Colon (tissue), 2 donors: ENCODE measurements around the gene ZNF700.
"Not testable (repeated sequence)": the region's sequence is repeated elsewhere in the genome, so short reads cannot be mapped to it uniquely, and the experiment has no call there.

ENCODE experiments used
- FAIRE-seq: peaks from 2 replicates; lab custom pipeline; 2012; peaks lifted over from hg19 to GRCh38; lab: Jason Lieb, UNC
- donor health status: control.
- donor health status: control.

The ZNF700 gene

DNA sequence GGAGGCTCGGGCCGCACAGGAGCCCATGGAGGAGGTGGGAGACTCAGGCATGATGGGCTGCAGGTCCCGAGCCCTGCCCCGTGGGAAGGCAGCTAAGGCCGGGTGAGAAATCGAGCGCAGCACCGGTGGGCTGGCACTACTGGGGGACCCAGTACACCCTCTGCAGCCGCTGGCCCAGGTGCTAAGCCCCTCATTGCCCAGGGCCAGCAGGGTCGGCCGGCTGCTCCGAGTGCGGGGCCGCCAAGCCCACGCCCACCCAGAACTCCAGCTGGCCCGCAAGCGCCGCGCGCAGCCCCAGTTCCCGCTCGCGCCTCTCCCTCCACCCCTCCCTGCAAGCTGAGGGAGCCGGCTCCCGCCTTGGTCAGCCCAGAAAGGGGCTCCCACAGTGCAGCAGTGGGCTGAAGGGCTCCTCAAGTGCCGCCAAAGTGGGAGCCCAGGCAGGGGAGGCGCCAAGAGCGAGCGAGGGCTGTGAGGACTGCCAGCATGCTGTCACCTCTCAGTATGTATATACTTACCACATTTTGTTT is 16.5 kb downstream of the ZNF700 start:
- FAIRE-seq, result not testable (repeated sequence)

DNA sequence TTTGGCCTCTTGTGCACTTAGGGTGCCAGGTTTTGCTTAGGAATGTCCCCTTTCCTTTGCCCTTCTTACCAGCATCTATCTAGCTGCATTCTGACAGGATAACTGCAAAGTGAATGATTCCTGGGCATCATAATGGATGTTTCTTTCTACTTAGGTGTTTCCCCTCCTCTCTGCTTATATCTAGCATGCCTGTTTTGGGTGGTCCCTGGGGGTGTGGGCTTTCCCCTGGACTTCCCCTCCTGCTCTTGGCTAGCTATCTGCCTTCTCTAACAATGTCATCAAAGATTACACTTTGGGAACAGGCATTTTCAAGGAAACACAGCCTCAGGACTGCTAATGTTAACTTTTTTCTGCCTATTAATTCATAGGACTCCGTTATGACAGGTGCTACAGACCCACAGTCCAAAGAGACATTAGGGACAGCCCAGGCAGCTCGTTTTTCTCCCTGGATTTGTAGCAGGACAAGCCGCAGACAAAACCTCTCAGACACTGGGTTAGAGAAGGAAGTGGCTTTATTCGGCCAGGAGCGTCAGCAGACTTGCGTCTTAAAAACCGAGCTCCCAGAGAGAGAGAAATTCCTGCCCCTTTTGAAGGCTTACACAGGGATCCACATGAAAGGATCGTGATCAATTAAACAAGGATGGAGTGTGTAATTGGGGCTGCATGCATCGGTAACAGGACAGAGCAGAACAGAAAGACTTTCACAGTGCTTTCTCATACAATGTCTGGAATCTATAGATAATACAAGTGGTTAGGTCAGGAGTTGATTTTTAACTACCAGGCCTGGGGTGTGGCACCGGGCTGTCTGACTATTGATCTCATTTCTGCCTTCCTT is 17.3 kb downstream of the ZNF700 start:
- FAIRE-seq, result no peak

DNA sequence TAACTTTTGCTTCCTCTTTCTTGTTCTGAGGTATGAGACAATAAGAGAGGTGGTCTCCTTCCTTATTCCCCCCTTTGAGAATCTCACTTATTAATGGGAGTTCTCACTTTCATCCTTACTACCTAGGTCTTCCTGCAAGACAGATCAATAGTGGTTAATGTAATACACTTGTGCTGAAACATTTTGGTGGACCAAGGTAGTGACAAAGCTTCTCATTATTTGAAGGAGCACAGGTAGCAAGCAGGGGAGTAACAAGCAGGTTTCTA is 17.9 kb downstream of the ZNF700 start:
- no peak for FAIRE-seq

DNA sequence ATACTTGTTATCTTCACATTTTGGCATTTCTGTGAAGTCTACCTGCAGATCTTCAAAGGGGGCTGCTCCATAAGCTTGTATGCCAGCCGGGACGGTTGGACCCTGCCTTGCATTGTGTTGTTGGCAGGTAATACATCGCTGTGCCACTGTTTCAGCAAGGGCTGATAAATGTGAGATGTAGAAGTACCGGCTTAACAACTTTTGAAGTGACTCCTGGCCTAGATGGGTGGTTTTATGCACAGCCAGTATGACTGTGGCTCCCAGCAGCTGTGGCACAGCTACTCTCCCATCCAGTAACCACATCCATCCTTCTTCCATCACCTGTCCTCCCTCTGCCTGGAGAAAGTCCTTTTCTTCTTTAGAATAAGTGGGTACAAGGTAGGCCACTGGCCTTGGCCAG is 19.7 kb downstream of the ZNF700 start:
- no peak for FAIRE-seq

DNA sequence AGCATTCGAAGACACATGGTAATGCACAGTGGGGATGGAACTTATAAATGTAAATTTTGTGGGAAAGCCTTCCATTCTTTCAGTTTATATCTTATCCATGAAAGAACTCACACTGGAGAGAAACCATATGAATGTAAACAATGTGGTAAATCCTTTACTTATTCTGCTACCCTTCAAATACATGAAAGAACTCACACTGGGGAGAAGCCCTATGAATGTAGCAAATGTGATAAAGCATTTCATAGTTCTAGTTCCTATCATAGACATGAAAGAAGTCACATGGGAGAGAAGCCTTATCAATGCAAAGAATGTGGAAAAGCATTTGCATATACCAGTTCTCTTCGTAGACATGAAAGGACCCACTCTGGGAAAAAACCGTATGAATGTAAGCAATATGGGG is 23.7 kb downstream of the ZNF700 start:
- no peak for FAIRE-seq

DNA sequence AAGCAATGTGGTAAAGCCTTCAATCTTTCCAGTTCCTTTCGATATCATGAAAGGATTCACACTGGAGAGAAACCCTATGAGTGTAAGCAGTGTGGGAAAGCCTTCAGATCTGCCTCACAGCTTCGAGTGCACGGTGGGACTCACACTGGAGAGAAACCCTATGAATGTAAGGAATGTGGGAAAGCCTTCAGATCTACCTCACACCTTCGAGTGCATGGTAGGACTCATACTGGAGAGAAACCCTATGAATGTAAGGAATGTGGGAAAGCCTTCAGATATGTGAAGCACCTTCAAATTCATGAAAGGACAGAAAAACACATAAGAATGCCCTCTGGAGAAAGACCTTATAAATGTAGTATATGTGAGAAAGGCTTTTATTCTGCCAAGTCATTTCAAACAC is 24.3 kb downstream of the ZNF700 start:
- no peak for FAIRE-seq

DNA sequence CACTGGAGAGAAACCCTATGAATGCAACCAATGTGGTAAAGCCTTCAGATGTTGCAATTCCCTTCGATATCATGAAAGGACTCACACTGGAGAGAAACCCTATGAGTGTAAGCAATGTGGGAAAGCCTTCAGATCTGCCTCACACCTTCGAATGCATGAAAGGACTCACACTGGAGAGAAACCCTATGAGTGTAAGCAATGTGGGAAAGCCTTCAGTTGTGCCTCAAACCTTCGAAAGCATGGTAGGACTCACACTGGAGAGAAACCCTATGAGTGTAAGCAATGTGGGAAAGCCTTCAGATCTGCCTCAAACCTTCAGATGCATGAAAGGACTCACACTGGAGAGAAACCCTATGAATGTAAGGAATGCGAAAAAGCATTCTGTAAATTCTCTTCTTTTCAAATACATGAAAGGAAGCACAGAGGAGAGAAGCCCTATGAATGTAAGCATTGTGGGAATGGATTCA is 24.7 kb downstream of the ZNF700 start:
- not testable (repeated sequence) for FAIRE-seq

DNA sequence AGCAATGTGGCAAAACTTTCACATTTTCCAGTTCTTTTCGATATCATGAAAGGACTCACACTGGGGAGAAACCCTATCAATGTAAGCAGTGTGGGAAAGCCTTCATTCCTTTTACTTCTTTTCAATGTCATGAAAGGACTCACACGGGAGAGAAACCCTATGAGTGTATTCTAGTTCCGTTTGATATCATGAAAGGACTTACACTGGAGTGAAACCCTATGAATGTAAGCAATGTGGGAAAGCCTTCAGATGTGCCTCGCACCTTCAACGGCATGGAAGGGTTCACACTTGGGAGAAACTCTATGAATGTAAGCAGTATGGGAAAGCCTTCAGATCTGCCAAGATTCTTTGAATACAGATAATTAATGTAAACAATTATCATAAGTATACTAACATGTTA is 25.4 kb downstream of the ZNF700 start:
- no peak for FAIRE-seq

DNA sequence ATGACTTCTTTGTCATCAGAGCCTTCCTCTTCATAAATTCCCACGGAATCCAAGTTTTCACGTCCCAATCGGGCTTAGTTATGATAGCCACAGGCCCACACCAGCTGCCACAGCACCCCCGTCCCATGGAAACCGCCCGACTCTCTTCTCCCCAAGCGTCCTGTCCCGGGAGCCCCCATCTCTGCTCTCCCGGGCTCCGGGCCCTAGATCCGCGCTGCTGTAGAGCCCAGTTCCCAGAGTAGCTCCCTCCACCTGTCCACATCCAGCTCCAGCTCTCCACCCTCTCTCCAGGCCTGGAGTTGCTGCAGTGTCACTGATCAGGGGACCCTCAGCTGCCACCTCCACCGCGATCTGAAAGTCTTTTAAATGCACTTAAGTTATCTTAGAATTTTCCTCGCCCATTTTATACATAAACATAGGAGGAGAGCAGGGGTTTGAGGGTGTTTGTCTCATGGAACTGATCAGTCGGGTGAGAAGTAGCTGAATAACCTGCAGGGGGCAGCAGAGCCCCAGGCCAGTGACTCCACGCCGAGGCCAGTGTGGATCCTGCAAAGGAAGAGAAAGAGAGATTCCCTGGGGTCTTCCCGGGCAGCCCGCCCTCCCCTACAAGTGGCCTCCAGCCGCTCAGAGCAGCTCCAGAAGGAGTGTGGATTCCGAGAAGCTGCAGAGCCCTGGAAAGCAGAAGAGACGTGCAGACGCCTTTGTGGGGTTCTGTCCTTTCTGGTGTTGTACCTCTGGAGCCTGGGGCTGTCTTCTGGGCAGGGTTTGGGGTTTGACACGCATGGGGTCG is 38.9 kb downstream of the ZNF700 start:
- no peak for FAIRE-seq

DNA sequence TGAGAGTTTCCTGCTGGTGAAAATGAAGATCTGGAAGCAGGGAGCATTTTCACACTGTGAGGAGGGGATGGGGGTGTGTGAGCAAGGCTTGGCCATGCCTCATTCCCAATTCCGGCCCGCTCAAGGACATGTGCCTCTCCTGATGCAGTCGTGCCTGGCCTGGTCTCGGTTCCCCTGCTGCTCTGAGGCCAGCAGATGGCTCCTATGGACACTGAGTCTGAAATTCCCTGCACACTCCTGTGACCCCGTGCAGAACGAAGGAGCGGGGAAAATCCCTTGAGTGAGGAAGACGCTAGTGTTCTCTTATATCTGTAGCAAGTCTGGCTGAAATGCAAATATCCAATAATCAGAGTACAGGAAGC is 39.6 kb downstream of the ZNF700 start:
- no peak for FAIRE-seq

DNA sequence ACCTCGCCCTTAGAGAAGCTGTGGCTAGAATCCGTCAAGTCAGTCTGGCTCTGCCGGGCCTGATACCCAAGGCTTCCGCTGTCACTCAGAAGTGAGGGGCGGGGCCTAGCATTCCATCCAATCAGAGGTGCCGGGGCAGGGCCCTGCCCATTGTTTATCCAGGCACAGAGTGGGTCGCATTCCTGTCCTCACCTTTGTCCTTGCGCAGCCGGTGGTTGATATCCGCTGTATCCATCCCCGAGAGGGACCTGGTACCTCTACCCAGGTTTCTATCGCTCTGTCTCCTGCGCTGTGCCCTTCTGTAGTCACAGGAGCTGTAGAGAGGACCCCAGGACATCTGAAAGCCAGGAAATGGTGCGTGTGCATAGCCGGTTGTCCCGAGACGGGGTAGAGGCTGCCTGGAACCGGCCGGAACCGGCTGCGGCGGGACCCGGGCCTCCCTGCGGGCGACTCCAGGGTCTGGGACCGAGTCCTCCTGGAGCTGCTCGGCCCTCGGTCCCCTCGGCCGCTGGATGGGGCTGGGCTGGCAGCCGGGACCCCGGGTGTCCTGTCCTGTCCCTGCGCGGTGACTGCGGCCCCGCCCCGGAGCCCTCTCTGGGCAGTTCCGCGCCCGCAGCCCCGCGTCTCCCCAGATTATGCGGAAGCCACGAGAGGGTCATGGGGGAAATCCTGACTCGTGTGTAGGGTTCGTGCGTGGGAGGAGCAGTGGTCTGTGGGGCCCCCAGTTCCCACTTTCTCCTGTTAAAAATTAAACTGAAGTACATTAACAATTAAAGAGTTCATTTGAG is 40.1 kb downstream of the ZNF700 start, which contains the start of gene ZNF763:
Gene ZNF763, plus strand, starts transcription at position 183 of the 788 bp plus-strand sequence. Its CDS starts 169 bp downstream, at position 352.
- FAIRE-seq, result peak; percentile 18

DNA sequence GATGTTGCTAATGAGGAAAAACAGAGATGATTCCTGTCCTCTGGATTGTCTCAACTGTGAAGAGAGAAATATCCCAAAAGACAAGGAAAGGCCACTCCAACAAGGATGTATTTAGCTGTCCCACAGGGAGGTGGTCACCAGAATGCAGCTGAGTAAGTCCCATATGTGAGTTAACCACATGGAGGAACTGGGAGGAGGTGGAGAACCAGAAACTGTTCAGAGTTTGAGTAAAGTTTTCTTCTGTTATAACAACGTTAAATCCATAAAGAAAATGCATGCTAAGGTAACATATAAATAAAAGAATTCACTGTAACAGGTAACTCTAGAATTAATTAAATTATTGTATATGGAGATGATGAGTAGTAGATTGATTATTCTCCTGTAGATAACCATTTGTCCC is 45.3 kb downstream of the ZNF700 start:
- no peak for FAIRE-seq

DNA sequence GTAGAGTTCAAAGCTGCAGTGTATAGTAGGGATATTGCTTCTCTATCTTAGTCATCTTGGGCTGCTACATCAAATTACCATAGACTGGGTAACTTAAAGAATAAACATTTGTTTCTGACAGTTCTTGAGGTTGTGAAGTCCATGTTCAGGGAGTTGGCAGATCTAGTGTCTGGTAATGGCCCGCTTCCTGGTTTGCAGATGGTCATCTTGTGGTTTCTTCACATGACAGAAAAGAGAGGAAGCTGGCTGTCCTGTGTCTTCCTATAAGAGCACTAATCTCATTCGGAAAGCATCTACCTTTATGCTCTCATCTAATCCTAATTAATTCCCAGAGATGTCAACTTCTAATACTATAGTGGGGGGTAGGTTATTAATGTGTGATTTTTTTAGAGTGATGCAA is 46.1 kb downstream of the ZNF700 start:
- FAIRE-seq, result no peak

DNA sequence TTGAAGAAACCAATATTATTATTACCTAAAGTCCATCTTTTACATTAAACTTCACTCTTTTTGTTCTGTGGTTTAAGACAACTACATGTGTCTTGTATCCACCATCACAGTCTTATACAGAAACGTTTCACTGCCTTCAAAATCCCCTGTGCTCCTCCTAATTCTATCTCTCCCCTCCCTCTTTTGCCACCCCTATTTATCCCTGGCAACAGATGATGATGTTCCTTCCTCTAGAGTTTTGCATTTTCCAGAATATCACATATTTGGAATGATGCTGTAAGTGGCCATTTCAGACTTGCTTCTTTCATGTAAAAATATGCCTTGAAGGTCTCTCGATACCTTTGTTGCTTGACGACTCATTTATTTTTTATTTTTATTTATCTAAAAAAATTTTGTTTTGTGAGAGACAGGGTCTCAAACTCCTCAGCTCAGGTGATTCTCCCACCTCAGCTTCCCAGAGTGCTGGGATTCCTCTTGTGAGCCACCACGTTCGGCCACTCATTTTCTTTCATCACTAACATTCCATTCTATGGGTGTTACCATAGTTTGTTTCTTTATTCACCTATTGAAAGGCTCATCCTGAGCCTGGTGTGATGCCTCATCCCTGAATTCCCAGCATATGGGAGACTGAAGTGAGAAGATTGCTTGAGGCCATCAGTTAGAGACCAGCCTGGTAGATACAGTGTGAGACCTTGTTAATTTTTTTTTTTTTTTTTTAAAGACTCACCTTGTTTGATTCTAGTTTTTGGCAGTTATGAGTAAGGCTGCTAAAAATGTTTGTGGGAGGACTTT is 48.3 kb downstream of the ZNF700 start:
- no peak for FAIRE-seq

DNA sequence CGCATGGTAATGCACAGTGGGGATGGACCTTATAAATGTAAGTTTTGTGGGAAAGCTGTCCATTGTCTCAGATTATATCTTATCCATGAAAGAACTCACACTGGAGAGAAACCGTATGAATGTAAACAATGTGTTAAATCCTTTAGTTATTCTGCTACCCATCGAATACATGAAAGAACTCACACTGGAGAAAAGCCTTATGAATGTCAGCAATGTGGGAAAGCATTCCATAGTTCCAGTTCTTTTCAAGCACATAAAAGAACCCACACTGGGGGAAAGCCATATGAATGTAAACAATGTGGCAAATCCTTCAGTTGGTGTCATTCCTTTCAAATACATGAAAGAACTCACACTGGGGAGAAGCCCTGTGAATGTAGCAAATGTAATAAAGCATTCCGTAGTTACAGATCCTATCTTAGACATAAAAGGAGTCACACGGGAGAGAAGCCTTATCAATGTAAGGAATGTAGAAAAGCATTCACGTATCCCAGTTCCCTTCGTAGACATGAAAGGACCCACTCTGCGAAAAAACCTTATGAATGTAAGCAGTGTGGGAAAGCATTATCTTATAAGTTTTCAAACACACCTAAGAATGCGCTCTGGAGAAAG is 53.7 kb downstream of the ZNF700 start:
- FAIRE-seq, result no peak

DNA sequence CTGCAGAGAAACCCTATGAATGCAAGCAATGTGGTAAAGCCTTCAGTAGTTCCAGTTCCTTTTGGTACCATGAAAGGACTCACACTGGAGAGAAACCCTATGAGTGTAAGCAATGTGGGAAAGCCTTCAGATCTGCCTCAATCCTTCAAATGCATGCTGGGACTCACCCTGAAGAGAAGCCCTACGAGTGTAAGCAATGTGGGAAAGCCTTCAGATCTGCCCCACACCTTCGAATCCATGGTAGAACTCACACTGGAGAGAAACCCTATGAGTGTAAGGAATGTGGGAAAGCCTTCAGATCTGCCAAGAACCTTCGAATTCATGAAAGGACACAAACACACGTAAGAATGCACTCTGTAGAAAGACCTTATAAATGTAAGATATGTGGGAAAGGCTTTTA is 54.6 kb downstream of the ZNF700 start:
- FAIRE-seq, result no peak

DNA sequence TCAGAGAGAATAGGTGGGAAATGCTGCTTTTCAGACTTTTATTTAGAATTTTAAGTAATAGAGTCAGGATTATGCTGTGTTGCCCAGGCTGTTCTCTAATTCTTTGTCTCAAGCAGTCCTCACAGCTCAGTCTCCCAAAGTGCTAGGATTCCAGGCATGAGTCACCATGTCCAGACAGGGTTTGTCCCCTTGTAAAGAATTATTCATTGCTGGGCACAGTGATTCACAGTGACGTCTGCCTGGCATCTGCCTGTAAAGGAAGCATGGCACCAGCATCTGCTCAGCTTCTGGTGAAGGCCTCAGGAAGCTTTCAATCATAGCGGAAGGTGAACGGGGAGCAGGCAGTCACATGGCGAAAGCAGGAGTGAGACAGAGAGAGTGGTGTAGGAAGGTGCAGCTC is 57.6 kb downstream of the ZNF700 start:
- no peak for FAIRE-seq

DNA sequence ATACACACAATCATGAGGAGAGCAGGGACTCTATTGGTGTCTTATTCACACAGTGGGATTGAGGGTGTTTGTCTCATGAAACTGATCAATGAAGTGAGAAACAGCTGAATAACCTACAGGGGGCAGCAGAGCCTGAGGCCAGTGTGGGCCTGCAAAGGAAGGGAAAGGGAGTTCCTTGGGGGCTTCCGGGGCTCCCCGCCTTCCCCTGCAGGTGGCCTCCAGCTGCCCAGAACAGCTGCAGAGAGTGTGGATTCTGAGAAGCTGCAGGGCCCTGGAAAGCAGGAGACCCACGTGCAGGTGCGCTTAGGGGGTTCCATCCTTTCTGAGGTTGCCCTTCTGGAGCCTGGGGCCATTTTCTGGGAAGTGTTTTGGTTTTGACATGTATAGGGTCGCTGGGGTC is 60.1 kb downstream of the ZNF700 start:
- no peak for FAIRE-seq

DNA sequence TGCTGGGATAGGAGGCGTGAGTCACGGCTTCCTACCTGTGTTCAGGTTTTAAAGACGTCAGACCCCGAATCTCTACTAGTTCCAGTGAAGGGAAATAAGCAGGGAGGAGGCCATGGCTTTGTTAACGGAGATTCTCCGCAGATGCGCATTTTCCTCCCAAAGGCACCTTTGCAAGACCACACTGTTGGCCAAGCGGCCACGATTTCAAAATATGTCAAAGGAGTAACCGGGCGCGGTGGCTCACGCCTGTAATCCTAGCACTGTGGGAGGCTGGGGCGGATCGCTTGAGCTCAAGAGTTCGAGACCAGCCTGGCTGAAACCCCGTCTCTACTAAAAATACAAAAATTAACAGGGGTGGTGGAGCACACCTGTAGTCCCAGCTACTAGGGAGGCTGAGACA is 61.8 kb downstream of the ZNF700 start:
- FAIRE-seq, result no peak

DNA sequence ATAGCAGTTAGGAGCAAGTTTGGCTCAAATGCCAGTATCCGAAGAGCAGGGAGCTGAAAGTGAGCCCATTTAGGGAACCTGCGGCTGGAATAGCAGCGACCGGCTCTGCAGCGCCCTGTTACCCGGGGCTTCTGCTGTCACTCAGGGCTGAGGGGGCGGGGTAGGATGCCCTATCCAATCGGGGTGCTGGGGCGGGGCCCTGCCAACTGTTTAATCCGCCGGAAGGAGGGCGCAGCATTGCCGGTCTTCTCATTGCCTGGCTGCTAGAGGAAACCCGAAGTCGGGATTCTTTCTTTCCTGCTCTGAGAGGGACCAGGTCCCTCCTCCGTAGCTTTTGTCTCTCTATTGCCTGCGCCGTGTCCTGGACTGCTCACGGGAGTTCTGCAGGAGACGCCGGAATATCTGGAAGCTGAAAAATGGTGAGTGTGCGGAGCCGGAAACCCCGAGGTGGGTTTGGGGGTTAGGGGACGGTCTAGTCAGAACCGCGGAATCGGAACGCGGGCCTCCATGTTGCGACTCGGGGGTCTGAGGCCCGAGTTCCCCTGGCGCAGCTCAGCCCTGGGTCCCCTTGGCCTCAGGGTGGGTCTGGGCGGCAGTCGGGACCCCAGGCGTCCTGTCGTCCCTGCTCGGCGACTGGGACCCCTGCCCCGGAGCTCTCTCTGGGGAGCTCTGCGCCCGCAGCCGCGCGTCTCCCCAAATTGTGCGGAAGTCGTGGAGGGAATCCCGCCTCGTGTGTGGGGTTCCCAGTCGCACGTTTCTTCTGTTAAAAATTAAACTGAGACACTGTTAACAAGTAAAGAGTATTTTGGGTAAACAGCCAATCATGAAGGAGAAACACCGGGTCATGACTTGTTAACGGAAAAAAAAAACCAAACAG is 62.7 kb downstream of the ZNF700 start:
- FAIRE-seq, result no peak
